HG02678 (cell line): ENCODE data around the gene GNMT.

Source experiments
- ATAC-seq: cut with Tn5 transposase; IDR thresholded peaks from one replicate; pipeline ENCODE4 v1.9.1; 2021; ENCODE audit warnings: mild to moderate bottlenecking, moderate library complexity; ENCODE audit not compliant: unreplicated experiment

GNMT gene

DNA sequence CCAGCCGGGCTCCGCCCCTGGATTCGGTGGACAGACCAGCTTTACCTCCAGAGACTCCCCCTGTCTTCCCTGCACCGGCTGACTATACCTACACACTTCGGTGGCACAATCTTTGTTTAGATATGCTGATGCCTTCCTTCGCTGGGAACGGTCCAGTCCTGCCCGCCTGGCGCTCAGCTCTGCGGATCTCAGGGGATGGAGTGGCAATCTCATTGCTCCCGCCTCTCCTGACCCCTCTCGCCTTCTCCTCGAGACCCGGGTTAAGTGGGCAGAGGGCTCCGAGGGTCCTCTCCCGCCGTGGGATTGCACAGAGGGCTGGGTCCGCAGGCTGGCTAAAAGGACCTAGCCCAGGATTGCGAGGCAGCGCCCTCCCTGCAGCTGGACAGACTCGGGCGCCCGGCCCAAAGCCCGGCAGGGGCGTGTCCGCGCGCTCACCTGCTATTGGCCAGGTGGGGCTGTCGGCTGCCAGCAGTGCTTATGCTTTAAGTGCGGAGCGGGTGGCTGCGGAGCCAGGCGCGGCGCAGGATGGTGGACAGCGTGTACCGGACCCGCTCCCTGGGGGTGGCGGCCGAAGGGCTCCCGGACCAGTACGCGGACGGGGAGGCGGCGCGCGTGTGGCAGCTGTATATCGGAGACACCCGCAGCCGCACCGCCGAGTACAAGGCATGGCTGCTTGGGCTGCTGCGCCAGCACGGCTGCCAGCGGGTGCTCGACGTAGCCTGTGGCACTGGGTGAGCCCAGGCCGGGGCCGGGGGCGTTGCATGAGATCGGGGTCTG is at the start of gene GNMT:
TSS of gene GNMT (plus strand) at position 512 of the 777 bp plus-strand sequence. CDS start at position 526, 14 bp downstream.
- peak; percentile 66 for ATAC-seq

DNA sequence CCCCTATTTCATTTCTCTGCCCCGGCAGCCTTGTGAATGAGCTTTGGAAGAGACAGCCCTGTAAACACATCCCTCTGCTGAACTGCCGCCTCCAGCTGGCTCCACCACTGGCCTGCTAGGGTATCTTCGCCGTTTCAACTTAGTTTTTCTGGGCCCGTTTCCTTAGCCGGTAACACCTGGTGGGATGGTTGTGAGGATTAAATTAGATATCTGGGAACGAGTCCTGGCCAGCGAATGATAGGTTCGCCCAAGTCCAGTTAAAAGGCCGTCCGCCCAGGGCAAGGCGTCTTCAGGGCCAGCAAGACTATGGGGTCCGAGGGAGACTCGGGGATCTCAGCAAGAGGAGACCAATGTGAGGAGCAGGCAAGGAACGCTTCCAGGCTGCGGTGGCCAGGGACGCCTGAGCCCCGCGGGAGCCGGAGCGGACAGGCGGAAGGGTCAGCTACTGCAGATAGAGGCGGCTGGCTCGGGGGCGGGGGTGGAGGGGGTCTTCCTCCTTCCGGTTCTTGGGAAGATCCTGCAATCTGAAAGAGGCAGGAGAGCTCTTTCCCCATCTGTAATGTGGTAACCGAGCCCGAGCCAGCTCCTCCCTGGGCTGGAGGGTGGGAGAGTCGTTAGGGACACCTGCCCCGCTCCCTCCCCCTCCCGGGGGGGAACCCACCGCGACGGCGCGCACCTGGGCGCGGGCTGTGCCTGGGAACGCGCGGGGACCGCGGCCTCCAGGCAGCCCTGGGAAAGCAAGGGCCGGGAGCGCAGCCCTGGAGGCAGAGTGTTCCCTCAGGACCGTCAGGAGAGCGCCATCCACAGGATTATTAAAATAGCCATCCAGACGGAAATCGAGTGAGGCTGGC is 49.2 kb upstream of the GNMT start:
- ATAC-seq, result no peak

DNA sequence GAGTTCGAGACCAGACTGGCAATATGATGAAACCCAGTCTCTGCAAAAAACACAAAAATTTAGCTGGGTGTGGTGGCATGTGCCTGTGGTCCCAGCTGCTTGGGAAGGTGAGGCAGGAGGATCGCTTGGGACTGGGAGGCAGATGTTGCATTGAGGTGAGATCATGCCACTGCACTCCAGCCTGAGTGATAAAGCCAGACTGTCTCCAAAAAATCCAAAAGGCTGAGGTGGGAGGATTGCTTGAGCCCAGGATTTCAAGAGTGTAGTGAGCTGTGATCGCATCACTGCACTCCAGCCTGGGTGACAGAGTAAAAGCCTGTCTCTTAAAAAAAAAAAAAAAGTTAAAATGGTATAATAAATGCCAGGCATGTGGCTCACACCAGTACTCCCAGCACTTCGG is 46.0 kb upstream of the GNMT start:
- ATAC-seq, result no peak

DNA sequence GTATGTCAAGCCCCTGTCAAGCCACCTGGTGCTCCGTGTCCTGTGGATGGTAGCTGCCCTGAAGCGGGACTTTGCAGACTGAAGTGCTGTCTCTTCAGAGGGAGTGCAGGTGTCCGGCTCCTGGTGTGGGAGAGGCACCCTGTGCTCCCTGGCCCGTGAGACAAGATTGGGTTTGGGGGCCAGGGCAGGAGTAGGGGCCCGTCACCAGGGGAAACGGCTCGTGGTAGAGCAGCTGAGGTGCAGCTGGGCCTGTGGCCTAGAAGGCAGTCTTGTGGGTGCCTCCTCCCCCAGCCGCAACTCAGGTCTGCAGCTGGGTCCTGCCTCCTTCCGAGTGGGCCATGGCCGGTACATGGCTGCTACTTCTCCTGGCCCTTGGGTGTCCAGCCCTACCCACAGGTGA is 44.8 kb upstream of the GNMT start, which contains the start of gene PTCRA:
TSS of gene PTCRA (plus strand) at position 322 of the 400 bp plus-strand sequence. CDS start at position 339, 17 bp downstream.
- ATAC-seq, result peak; percentile 80

DNA sequence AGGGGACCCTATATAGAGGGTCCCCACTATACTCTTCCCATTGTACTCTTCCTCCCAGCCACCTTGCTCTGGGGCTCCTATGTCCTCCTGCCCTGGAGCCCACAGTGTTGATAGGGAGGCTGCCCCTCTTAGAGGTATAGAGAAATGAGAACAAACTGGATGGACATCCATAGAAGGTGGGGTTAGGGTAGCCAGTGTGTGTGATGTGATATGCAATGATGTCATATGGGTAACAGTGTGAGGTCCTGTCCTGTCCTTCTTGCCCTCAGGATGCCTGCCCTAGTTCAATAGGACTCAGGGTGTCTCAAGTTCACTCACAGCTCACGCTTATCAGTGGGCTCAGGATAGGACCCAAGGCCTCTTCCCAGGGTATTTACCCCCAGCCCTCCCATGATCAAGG is 44.3 kb upstream of the GNMT start:
- no peak for ATAC-seq

DNA sequence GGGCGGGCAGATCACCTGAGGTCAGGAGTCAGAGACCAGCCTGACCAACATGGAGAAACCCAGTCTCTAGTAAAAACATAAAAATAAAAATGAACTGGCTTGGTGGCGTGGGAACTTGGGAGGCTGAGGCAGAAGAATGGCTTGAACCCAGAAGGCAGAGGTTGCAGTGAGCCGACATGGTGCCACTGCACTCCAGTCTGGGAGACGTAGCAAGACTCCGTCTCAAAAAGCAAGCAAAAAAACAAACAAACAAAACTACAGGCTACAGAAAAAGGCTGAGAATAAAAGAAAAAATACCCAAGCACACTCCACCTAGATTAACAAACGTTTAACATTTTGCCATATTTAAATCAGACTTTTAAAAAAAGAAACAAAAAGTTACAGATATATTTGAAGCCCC is 38.8 kb upstream of the GNMT start:
- no peak for ATAC-seq

DNA sequence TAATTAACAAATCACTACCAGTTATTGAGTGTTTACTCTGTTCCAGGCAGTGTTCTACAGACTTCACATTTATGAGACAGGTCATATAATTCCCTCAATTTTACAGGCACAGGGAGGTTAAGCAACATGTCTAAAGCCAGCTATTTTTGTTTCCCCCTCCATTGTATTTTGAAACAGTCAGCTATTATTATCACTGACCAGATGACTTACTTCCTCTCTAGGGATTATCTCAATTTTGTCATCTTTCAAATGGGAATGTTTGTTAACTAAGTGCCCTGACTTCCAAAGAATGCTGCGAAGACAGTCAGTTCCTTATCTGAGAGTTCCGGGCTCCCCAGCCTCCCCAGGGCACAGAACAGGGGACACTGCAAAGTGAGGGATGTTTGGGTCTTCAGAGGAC is 36.9 kb upstream of the GNMT start:
- no peak for ATAC-seq

DNA sequence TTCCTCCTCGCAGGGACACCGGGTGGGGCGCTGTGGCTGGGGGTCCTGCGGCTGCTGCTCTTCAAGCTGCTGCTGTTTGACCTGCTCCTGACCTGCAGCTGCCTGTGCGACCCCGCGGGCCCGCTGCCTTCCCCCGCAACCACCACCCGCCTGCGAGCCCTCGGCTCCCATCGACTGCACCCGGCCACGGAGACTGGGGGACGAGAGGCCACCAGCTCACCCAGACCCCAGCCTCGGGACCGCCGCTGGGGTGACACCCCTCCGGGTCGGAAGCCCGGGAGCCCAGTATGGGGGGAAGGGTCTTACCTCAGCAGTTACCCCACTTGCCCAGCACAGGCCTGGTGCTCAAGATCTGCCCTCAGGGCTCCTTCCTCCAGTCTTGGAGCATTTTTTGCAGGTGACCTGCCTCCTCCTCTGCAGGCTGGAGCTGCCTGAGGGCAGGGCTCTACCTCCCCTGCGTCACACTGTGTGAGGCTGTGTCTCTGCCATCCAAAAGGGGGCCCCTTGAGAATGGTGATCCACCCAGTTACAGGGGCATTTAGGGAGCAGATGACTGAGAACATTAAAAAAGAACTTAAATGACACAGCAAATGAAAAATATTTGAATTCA is 35.2 kb upstream of the GNMT start:
- ATAC-seq, result no peak

DNA sequence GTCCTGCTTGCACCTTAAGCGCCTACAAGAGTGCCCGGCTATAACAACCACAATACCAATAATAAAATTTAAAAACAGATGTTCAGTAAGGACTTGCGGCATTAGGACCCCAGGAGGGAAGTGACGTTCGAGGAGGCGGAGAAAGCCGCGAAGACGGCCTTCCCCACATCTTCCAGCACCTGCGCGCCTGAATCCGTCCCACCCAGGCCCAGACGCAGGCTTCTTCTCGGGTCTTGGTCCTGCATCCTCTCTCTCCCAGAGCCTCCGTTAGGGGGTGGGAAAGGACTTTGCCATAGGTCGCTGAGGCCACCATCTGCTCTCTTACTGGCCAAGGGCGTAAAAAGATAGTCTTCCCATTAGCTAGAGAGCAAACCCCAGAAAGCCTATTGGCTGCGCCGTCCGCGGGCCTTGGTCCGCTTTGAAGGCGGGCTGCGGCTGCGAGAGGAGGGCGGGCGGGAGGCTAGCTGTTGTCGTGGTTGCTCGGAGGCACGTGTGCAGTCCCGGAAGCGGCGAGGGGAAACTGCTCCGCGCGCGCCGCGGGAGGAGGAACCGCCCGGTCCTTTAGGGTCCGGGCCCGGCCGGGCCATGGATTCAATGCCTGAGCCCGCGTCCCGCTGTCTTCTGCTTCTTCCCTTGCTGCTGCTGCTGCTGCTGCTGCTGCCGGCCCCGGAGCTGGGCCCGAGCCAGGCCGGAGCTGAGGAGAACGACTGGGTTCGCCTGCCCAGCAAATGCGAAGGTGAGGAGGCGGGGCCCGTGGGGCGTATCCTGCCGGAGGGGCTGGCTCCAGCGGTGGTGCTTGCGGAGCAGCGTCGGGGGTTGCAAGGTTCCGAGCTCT is 31.4 kb upstream of the GNMT start, which contains the start of gene CNPY3:
TSS of gene CNPY3 (plus strand) at position 495 of the 835 bp plus-strand sequence. CDS start at position 586, 91 bp downstream.
- ATAC-seq, result peak; percentile 78

DNA sequence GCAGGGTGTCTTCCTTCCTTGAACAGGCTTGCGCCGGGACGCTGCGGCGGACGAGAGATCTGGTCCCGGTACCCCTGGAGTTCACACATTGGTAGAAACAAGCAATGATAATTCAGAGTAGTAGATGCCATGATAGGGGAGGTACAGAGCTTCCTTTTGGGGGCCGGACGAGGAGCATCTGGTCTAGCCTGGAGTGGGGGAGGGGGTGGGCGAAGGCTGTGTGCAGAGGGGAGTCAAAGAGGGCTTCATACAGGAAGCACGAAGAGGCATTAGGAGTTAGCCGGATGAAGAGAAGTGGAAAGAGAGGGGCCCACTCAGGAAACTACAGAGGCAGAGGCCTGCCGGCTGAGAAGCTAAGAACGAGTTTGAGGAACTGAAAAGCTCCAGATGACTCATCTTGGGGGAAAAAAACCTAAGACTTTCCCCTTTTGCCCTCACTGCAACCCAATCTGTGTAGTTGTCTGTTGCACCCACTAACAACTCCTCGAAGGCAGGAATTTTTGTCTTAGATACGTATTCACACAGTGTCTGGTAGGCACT is 30.7 kb upstream of the GNMT start:
- ATAC-seq, result peak; percentile 55

DNA sequence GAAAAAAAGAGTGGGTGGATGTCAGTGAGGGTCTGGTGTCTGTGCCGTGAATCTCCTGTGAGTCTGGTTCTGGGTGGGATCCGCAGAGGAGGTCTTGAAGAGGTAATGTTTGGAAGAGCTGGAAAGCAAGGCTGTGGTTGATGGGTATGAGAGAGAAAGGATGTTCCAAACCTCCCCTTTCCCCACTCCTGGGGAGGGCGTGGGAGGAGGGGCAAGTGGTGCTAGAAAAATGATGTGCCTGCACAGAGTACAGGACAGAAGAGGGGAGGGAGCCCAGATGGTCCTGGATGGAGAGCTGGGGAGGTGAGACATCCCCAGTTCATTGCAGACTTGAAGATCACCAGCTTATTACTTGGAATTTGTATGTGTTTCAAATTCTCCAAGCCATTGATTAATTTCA is 28.1 kb upstream of the GNMT start:
- ATAC-seq, result no peak

DNA sequence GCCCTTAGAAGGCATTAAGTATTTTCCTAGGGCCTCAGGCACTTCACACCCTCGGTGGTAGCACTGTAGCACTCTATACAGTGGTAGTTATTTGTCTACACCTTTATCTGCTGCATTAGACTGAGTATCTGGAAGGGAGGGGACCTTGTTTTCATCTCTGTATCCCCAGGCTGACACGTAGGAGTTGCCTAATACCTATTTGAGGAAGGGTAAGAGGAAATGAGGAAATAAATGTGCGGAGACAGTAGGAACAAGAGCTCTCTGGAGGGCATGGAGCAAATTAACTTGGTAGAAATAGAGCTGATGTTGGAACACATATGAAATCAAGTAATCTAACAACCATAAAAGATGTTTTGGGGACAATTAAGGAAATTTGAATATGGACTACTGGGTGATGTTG is 27.3 kb upstream of the GNMT start:
- ATAC-seq, result no peak

DNA sequence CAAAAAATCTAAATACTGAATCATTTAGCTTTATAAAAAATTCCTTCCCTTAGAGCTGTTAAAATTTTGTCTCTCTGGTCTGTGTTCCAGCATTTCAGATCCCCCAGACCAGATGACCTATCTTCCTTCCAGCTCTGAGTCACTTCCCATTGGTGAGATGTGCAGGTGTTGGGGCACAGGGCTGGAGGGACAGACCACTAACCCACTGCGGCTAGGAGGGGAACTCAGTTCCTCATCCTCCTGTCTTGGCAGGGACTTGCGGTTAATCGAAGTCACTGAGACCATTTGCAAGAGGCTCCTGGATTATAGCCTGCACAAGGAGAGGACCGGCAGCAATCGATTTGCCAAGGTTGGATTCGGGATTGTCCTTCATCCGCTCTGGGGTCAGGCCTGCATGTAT is 25.2 kb upstream of the GNMT start:
- ATAC-seq, result no peak

DNA sequence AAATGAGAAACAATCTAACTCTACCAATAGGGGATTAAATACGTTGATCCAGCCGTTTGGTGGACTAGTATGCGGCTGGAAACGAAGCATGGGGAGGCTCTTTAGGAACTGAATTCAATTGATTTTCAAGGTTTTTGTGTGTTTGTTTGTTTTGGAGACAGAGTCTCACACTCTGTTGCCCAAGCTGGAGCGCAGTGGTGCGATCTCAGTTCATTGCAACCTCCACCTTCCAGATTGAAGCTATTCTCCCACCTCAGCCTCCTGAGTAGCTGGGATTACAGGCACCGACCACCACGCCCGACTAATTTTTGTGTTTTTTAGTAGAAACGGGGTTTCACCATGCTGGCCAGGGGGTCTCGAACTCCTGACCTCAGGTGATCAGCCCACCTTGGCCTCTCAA is 24.2 kb upstream of the GNMT start:
- ATAC-seq, result no peak

DNA sequence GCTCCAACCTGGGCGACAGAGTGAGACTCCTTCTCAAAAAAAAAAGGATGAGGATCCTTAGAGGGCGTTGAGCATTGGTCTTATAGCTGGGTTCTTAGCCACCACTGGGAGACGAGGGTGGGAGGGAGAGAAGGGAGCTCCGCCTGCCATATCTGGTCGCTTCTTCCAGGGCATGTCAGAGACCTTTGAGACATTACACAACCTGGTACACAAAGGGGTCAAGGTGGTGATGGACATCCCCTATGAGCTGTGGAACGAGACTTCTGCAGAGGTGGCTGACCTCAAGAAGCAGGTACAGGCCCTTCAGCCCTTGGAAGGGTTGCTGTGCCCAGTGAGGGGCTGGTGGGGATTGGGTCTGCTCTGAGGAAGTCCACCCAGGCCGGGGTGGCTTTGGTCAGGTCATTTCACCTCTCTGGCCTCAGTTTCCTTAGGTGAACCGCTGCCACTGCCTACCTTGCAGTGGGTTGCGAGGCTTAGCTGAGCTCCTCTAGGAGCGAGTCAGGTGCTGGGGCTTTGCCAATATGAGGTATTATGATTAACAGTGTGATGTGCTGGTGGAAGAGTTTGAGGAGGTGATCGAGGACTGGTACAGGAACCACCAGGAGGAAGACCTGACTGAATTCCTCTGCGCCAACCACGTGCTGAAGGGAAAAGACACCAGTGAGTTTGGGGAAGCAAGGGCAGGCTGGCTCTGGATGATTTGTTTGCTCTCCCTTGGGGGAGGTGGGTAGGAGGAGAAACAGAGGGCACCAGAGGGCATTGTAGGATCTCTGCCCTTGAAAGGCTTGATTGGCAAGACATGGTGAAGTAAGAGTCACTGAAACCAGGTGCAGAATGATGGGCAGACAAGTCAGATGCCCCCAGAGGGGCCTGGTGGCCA is 22.8 kb upstream of the GNMT start:
- ATAC-seq, result no peak

DNA sequence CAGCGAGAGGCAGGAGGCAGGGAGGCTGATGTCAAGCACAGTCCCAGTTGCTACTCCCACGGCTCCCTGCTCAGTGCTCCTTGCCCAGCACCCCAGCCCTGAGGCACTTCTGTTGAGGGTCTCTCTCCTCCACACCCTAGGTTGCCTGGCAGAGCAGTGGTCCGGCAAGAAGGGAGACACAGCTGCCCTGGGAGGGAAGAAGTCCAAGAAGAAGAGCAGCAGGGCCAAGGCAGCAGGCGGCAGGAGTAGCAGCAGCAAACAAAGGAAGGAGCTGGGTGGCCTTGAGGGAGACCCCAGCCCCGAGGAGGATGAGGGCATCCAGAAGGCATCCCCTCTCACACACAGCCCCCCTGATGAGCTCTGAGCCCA is 22.1 kb upstream of the GNMT start:
- ATAC-seq, result no peak

DNA sequence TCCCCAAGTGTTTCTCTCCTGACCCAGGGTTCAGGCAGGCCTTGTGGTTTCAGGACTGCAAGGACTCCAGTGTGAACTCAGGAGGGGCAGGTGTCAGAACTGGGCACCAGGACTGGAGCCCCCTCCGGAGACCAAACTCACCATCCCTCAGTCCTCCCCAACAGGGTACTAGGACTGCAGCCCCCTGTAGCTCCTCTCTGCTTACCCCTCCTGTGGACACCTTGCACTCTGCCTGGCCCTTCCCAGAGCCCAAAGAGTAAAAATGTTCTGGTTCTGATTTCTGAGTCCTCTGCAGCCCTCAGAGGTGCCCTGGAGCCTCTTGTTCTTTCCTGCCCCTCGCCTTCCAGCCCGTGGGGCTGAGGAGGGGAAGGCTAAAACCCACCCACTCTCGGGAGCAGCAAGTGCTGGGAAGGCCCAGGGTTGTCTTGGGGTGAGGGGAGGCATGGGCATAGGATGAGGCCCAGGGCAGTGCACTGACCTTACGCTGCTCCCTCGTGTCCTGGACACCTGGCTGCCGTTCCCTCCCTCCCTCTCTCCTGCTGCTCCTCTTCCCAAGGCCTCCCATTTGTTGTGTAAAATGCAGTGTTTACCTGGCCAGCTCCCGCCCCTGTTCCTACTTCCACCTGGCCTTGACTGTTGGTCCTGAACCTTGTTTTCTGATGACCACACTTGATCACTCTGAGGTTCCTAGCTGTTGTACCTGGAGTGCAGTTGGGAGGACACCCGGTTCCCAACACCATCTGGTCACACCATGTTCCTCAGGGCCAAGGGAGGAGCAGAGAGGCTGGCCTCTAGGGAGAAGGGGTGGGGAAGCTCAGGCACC is 21.4 kb upstream of the GNMT start:
- ATAC-seq, result no peak

DNA sequence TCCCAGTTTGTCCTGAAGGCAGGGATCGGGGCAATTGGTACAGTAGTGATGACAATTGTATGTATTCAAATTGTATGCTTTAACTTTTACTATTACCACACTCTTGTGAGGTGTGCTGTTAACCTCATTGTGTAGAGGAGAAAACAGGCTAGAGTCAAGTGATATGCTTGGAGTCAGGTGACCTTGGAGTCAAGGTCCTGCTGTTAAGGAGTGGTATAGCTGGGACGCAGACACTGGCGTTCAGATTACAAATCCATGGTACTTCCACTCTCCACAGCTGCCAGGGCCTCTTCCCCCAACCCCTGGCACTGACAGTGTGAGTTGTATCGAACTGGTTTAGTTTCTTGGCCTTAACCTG is 20.8 kb upstream of the GNMT start:
- no peak for ATAC-seq
